Activated B cell treated with CpG ODN at 0.5 μM for 24 hours (primary cell): Measurements from ENCODE around the gene MECP2. TPM values are rescaled to one million over a fixed set of nuclear protein-coding genes. Genes with fewer than 3 reads are reported as not detected.

Experiments used
- ATAC-seq: fragments of 200-7000 bp; cut with Tn5 transposase; one replicate; pipeline ENCODE4 v1.10.0; 2021; ENCODE audit warnings: low read depth, mild to moderate bottlenecking, moderate library complexity
- CTCF ChIA-PET: fragments of 350-600 bp; sonication (Branson Sonifier 250); formaldehyde crosslinking; loops from one replicate; lab custom pipeline; 2021; ENCODE audit warnings: antibody characterized with exemption; lab: Charles Lee
- POLR2A ChIA-PET: fragments of 350-600 bp; sonication (Branson Sonifier 250); formaldehyde crosslinking; loops from one replicate; lab custom pipeline; 2021; ENCODE audit warnings: antibody characterized with exemption; lab: Charles Lee
- DNase-seq: peaks from one replicate; pipeline ENCODE4 v3.0.0; 2022
- H3K27ac Mint-ChIP-seq: one replicate; pipeline ENCODE4 v1.8.0; 2020; ENCODE audit warnings: mixed read lengths
- H3K27me3 Mint-ChIP-seq: one replicate; pipeline ENCODE4 v1.8.0; 2021; ENCODE audit warnings: mixed read lengths
- H3K36me3 Mint-ChIP-seq: one replicate; pipeline ENCODE4 v1.8.0; 2021; ENCODE audit warnings: low read depth, mixed read lengths
- H3K4me1 Mint-ChIP-seq: one replicate; pipeline ENCODE4 v1.8.0; 2021; ENCODE audit warnings: mixed read lengths
- H3K4me3 Mint-ChIP-seq: one replicate; pipeline ENCODE4 v1.8.0; 2020; ENCODE audit warnings: mild to moderate bottlenecking, mixed read lengths
- H3K9me3 Mint-ChIP-seq: one replicate; pipeline ENCODE4 v1.8.0; 2020; ENCODE audit warnings: mixed read lengths
- intact Hi-C: fragments of 100-400 bp; cut with micrococcal nuclease; formaldehyde crosslinking; loops from one replicate; pipeline ENCODE4 v1.15.1; 2024
- total RNA-seq: library from RNA; stranded (reverse); gene quantifications from 2 replicates; pipeline ENCODE4 v1.2.3, GENCODE V29; 2022
- TF ChIP-seq, protein P1 (sequence below): fragments of 200-600 bp; IDR thresholded peaks from one replicate; pipeline ENCODE4 v1.8.0; 2022; ENCODE audit warnings: antibody characterized with exemption, mild to moderate bottlenecking

The MECP2 gene
- total RNA-seq, 1 donor from 2014 or later = 69.0 TPM

- Mint-ChIP-seq H3K36me3 (peaks cover 50% of the 10 kb centered on the region), H3K4me1 (peaks cover 10% of the 10 kb centered on the region), H3K4me3 (no peak overlapping the region), H3K9me3 (no peaks in the 10 kb centered on the region), H3K27ac (no peak overlapping the region), H3K27me3 (no peaks in the 10 kb centered on the region)
- ATAC-seq (no peak), DNase-seq (no peak)
- intact Hi-C loops = no loop called here
- ChIA-PET CTCF (interaction anchor here (1.0 kb wide), 1 partner anchor 260 kb away, joined by 3 read pairs; no protein-coding TSS in a partner anchor), POLR2A (no interaction called here)
- TF ChIP-seq, protein P1, sequence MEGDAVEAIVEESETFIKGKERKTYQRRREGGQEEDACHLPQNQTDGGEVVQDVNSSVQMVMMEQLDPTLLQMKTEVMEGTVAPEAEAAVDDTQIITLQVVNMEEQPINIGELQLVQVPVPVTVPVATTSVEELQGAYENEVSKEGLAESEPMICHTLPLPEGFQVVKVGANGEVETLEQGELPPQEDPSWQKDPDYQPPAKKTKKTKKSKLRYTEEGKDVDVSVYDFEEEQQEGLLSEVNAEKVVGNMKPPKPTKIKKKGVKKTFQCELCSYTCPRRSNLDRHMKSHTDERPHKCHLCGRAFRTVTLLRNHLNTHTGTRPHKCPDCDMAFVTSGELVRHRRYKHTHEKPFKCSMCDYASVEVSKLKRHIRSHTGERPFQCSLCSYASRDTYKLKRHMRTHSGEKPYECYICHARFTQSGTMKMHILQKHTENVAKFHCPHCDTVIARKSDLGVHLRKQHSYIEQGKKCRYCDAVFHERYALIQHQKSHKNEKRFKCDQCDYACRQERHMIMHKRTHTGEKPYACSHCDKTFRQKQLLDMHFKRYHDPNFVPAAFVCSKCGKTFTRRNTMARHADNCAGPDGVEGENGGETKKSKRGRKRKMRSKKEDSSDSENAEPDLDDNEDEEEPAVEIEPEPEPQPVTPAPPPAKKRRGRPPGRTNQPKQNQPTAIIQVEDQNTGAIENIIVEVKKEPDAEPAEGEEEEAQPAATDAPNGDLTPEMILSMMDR = no peak
Measured at GRCh38 chrX:154048398-154048797, 49.1 kb downstream of the MECP2 start.

- TF ChIP-seq, protein P1 = no peak
- H3K27ac Mint-ChIP-seq = no peak overlapping the region
- intact Hi-C loops = no loop called here
- DNase-seq = no peak
- POLR2A ChIA-PET = no interaction called here
- peaks cover 12% of the 10 kb centered on the region for H3K4me1 Mint-ChIP-seq
- CTCF ChIA-PET = no interaction called here
- no peak overlapping the region for H3K4me3 Mint-ChIP-seq
- ATAC-seq = no peak
- no peaks in the 10 kb centered on the region for H3K9me3 Mint-ChIP-seq
- H3K27me3 Mint-ChIP-seq = no peaks in the 10 kb centered on the region
- peaks cover 49% of the 10 kb centered on the region for H3K36me3 Mint-ChIP-seq
Measured at GRCh38 chrX:154046940-154047610, 50.4 kb downstream of the MECP2 start.

DNA sequence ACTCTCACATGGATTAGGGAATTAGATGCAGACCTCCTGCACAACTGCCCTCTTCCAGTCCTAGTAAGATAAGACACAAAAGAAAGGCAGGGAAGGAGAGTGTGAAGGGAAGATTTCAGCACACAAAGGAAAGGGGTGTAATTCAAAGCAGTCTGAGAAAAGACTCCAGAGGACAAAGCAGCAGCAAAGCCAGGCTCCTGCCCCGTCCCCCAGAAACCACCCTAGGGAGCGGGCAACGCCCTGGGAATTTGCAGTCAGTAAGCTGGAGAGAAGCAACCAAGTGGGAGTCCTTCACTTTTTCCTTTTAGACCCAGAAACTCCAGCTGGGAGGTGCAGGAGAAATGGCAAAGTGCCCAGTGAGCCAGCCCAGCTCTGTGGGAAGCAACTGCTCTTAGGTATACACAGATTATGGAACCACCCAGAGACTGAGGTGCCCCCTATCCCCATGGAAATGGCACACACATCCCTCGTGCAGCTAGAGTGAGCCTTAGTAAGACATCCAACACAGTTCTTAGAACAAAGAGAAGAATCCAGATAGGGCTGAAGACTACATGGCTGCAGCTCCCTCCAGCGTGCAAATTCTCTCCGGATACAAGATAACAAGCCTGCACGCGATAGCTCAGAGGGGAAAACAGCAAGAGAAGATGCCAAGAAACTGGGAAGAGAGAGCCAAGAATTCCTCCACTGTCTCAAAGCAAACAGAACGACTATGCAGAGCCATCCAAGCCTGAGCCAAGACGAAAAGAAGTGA lies 51.3 kb downstream of the MECP2 start:
- Mint-ChIP-seq H3K4me3 (no peak overlapping the region), H3K9me3 (no peaks in the 10 kb centered on the region), H3K27ac (no peak overlapping the region), H3K27me3 (no peaks in the 10 kb centered on the region), H3K36me3 (peaks cover 51% of the 10 kb centered on the region), H3K4me1 (peaks cover 19% of the 10 kb centered on the region)
- ChIA-PET CTCF (no interaction called here), POLR2A (no interaction called here)
- intact Hi-C loops = no loop called here
- DNase-seq = no peak
- TF ChIP-seq, protein P1 = no peak
- no peak for ATAC-seq

DNA sequence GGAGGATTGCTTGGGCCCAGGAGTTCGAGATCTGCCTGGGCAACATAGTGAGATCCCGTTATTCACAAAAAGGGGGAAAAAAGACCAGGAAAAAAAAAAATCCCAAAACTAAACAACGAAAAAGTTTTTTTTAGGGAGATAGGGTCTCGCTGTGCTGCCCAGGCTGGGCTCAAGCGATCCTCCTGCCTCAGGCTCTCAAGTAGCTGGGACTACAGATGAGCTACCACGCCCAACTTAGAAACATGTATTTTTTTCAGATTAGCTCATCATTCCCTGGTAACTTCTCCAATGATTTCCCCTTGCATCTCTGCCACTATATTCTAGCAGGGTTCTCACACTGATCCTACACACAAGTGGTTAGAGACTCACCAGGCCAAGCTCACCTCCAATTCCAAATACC lies 53.4 kb downstream of the MECP2 start:
- intact Hi-C loops = no loop called here
- Mint-ChIP-seq H3K27ac (no peak overlapping the region), H3K9me3 (no peaks in the 10 kb centered on the region), H3K36me3 (peaks cover 48% of the 10 kb centered on the region), H3K27me3 (no peaks in the 10 kb centered on the region), H3K4me1 (peaks cover 29% of the 10 kb centered on the region), H3K4me3 (no peak overlapping the region)
- ATAC-seq (no peak), DNase-seq (no peak)
- CTCF ChIA-PET = interaction anchor here (0.7 kb wide), 1 partner anchor 486 kb away, joined by 3 read pairs; no protein-coding TSS in a partner anchor
- TF ChIP-seq, protein P1 = no peak
- POLR2A ChIA-PET = no interaction called here

DNA sequence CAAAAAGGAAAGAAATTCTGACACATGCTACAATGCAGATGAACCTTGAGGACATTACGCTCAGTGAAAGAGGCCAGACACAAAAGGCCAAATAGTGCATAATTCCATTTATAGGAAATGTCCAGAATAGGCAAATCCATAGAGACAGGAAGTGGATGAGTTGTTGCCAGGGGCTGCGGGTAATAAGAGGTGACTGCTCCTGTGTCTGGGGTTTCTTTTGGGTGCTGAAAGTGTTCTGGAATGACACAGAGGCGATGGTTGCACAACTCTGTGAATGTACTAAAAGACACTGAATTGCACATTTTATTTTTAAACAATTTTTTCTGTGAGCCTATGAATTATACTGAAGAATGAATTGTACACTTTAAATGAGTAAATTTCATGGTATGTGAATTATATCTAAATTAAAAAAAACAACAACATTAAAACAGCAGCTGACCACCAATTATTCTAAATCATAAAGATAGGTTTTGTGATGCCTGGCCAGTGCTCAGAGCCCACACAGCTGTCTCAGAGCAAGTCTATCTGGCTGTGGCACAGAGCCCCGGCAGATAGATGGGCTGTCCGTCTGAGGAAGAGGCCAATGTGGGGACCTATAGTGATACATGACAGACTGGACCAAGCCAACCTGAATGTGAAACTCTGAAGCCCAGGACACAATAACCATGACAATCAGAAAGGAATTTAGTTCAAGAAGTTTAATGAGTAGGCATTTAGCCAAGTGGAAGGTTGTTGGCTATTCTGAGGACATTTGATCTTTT lies 54.3 kb downstream of the MECP2 start:
- no peak overlapping the region for H3K4me3 Mint-ChIP-seq
- CTCF ChIA-PET = no interaction called here
- no peaks in the 10 kb centered on the region for H3K9me3 Mint-ChIP-seq
- intact Hi-C loops = no loop called here
- no peak for DNase-seq
- peaks cover 33% of the 10 kb centered on the region for H3K4me1 Mint-ChIP-seq
- TF ChIP-seq, protein P1 = no peak
- no peaks in the 10 kb centered on the region for H3K27me3 Mint-ChIP-seq
- POLR2A ChIA-PET = no interaction called here
- no peak for ATAC-seq
- peaks cover 44% of the 10 kb centered on the region for H3K36me3 Mint-ChIP-seq
- H3K27ac Mint-ChIP-seq = no peak overlapping the region
